ENCODE data around the gene ACSS1. TPM values are rescaled to one million over a fixed set of nuclear protein-coding genes. Genes with fewer than 3 reads are reported as not detected.

The ACSS1 gene
- total RNA-seq, 1 experiment from 2014 or later: 13.0 TPM

DNA sequence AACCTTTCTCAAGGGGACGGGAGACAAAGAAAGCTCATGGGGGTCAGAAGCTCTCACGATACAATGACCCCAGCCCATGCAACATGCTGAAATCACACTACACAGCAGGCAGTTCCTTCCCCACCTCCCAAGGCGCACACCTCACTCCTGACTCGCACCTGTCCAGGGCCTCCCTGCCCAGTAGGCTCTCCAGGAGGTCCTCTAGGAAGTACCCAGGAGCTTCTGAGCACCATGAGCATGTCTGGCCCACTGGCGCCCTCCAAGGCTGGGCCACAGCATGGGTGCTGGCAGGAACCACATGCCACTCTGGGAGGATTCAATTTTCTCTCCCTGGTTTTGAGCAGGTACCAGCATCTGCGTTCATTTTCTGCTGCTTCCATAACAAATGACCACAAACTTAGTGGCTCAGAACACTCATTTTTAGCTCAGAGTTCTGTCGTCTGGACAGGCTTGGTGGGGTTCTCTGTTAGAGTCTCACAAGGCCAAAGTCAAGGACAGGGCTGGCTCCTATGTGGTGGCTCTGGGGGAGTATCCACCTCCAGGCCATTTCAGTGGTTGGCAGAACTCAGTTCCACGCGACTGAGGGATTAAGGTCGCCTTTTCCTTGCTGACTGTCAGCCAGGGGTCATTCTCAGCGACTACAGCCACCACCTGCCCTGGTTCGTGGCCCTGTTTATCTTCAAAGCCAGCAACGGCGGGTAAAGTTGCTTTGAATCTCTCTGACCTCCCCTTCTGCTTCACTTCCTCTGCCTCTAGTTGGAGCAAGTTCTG, 32.7 kb downstream of the ACSS1 start:
- Histone ChIP-seq H3K4me1 (no peaks in the 10 kb centered on the region), H3K27me3 (no peaks in the 10 kb centered on the region)

GRCh38 chr20:25024171-25024570, 33.8 kb downstream of the ACSS1 start:
- Histone ChIP-seq H3K4me1 (no peaks in the 10 kb centered on the region), H3K9me3 (replicated peaks) (no peaks in the 10 kb centered on the region), H3K27me3 (no peaks in the 10 kb centered on the region), H3K4me3 (no peak overlapping the region), H3K27ac (no peak overlapping the region), H3K36me3 (no peaks in the 10 kb centered on the region)
- DNase-seq: no peak

More for the DNA sequence above, 32.7 kb downstream of the ACSS1 start:
- Histone ChIP-seq H3K27ac (no peak overlapping the region), H3K9me3 (replicated peaks) (no peaks in the 10 kb centered on the region), H3K4me3 (no peak overlapping the region), H3K36me3 (no peaks in the 10 kb centered on the region)
- DNase-seq: no peak

- H3K36me3 ChIP-seq: no peaks in the 10 kb centered on the region
- no peaks in the 10 kb centered on the region for H3K9me3 ChIP-seq (replicated peaks)
- no peaks in the 10 kb centered on the region for H3K27me3 ChIP-seq
- no peak overlapping the region for H3K27ac ChIP-seq
- no peaks in the 10 kb centered on the region for H3K4me1 ChIP-seq
- H3K4me3 ChIP-seq: no peak overlapping the region
- no peak for DNase-seq
Observed at GRCh38 chr20:25023356-25023755, 34.6 kb downstream of the ACSS1 start.

- Histone ChIP-seq H3K36me3 (no peaks in the 10 kb centered on the region), H3K27ac (no peak overlapping the region), H3K4me3 (no peak overlapping the region), H3K9me3 (replicated peaks) (no peaks in the 10 kb centered on the region), H3K27me3 (no peaks in the 10 kb centered on the region), H3K4me1 (no peaks in the 10 kb centered on the region)
- DNase-seq: no peak
Observed at GRCh38 chr20:25022680-25023079, 35.3 kb downstream of the ACSS1 start.

DNA sequence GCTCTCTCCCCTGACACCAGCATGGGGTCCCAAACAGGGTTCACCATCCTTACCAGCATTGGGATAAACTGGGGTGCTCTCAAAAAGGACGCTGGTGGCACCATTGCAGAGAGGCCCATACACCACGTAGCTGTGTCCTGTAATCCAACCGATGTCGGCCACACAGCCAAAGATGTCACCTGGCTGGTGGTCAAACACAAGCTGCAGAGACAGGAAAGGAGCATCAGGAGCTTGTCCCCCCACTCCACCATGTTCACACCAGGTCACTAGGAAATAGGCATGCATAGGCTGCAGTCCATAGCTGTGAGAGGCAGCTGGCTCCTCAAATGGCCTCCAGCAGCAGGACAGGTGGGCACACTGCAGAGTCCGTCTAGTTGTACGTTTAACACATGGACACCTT, 36.6 kb downstream of the ACSS1 start:
- H3K27ac ChIP-seq: no peak overlapping the region
- H3K9me3 ChIP-seq (replicated peaks): no peaks in the 10 kb centered on the region
- H3K4me1 ChIP-seq: no peaks in the 10 kb centered on the region
- no peak for DNase-seq
- no peaks in the 10 kb centered on the region for H3K36me3 ChIP-seq
- no peak overlapping the region for H3K4me3 ChIP-seq
- no peaks in the 10 kb centered on the region for H3K27me3 ChIP-seq

GRCh38 chr20:25020901-25021301, 37.0 kb downstream of the ACSS1 start:
- Histone ChIP-seq H3K27me3 (no peaks in the 10 kb centered on the region), H3K27ac (no peak overlapping the region)
- DNase-seq: no peak

DNA sequence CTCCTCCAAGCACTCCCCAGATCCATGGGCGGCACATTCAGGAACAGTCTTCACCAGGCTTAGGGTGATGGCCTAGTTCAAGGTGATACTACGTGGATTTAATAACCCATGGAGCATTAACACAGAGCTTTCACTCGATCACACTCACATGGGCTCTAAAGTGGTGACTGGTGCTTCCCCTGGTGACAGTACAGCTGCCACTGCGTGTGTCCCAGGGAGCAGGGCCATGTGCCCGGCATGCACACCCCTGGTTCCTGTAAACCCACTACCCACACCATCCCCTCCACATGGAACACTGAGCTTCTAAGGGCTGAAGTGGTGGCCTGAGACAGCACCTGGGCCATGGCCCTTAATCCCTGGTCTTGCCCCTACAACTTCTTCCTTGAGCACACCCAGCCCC, 37.6 kb downstream of the ACSS1 start:
- Histone ChIP-seq H3K9me3 (replicated peaks) (no peaks in the 10 kb centered on the region), H3K27ac (no peak overlapping the region), H3K4me1 (no peaks in the 10 kb centered on the region), H3K27me3 (no peaks in the 10 kb centered on the region), H3K36me3 (no peaks in the 10 kb centered on the region), H3K4me3 (no peak overlapping the region)
- no peak for DNase-seq

More at GRCh38 chr20:25020901-25021301, 37.0 kb downstream of the ACSS1 start:
- Histone ChIP-seq H3K9me3 (replicated peaks) (no peaks in the 10 kb centered on the region), H3K4me3 (no peak overlapping the region), H3K4me1 (no peaks in the 10 kb centered on the region), H3K36me3 (no peaks in the 10 kb centered on the region)

GRCh38 chr20:25019381-25020155, 38.4 kb downstream of the ACSS1 start:
- Histone ChIP-seq H3K9me3 (replicated peaks) (no peaks in the 10 kb centered on the region), H3K4me3 (no peak overlapping the region), H3K36me3 (no peaks in the 10 kb centered on the region), H3K27me3 (no peaks in the 10 kb centered on the region), H3K4me1 (no peaks in the 10 kb centered on the region), H3K27ac (no peak overlapping the region)
- DNase-seq: no peak

- Histone ChIP-seq H3K36me3 (no peaks in the 10 kb centered on the region), H3K9me3 (replicated peaks) (no peaks in the 10 kb centered on the region), H3K27ac (no peak overlapping the region), H3K4me3 (no peak overlapping the region), H3K4me1 (no peaks in the 10 kb centered on the region), H3K27me3 (no peaks in the 10 kb centered on the region)
- DNase-seq: no peak
Observed at GRCh38 chr20:25018841-25019240, 39.1 kb downstream of the ACSS1 start.

- Histone ChIP-seq H3K36me3 (no peaks in the 10 kb centered on the region), H3K27me3 (no peaks in the 10 kb centered on the region), H3K4me3 (no peak overlapping the region), H3K9me3 (replicated peaks) (no peaks in the 10 kb centered on the region), H3K27ac (no peak overlapping the region), H3K4me1 (no peaks in the 10 kb centered on the region)
- DNase-seq: no peak
Observed at GRCh38 chr20:25018425-25018824, 39.5 kb downstream of the ACSS1 start.

GRCh38 chr20:25017257-25017803, 40.6 kb downstream of the ACSS1 start:
- Histone ChIP-seq H3K4me1 (no peaks in the 10 kb centered on the region), H3K9me3 (replicated peaks) (no peaks in the 10 kb centered on the region), H3K27ac (no peak overlapping the region), H3K36me3 (no peaks in the 10 kb centered on the region), H3K27me3 (no peaks in the 10 kb centered on the region), H3K4me3 (no peak overlapping the region)
- DNase-seq: no peak

GRCh38 chr20:25016471-25016870, 41.5 kb downstream of the ACSS1 start:
- no peaks in the 10 kb centered on the region for H3K27me3 ChIP-seq
- H3K9me3 ChIP-seq (replicated peaks): no peaks in the 10 kb centered on the region
- no peaks in the 10 kb centered on the region for H3K36me3 ChIP-seq
- DNase-seq: no peak
- H3K4me3 ChIP-seq: no peak overlapping the region
- no peak overlapping the region for H3K27ac ChIP-seq
- H3K4me1 ChIP-seq: no peaks in the 10 kb centered on the region

DNA sequence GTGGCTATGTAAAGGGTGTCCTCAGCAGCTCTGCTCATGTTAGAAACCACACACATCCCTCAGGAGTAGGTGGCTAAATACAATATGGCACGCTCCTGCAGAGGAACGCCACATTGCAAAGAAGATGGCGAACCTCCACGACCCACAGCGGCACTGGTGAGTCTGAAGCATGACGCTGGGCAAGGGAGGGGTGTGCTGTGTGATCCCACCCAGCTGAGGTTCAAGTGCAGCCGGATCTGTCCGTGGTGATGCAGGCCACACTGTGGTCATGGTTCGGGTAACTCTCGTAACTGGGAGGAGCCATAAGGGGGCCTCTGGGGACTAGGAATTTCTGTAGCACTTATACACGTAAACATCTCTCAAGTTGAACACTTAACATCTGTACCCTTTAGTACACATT, 42.0 kb downstream of the ACSS1 start:
- Histone ChIP-seq H3K27me3 (no peaks in the 10 kb centered on the region), H3K36me3 (no peaks in the 10 kb centered on the region), H3K4me1 (no peaks in the 10 kb centered on the region), H3K9me3 (replicated peaks) (no peaks in the 10 kb centered on the region), H3K4me3 (no peak overlapping the region), H3K27ac (no peak overlapping the region)
- DNase-seq: no peak

DNA sequence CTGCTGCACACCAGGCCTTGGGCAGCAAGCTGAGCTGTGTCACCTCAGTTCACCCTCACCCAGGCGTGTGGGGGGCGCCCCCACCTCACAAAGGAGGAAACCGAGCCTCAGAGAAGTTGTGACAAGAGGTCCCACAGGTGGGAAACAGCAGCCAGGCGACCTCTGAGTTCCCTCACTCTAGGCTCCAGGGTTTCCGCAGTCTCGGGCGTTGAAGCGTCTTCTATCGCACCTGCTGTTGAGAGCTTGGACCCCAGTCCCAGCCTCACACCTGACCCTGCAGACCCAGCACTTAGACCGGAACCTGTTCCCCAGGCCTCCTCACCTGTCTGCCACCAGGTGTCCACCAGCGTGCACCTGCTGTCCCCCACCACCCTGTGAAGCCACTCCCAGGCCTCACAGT, 43.1 kb downstream of the ACSS1 start:
- no peaks in the 10 kb centered on the region for H3K27me3 ChIP-seq
- H3K4me1 ChIP-seq: no peaks in the 10 kb centered on the region
- no peak overlapping the region for H3K4me3 ChIP-seq
- no peaks in the 10 kb centered on the region; the same call in 1 of the 2 replicates for H3K36me3 ChIP-seq
- H3K9me3 ChIP-seq (replicated peaks): no peaks in the 10 kb centered on the region
- no peak for DNase-seq
- no peak overlapping the region for H3K27ac ChIP-seq
